ENCODE data around the gene IRF2BP2. TPM values are rescaled to one million over a fixed set of nuclear protein-coding genes. Genes with fewer than 3 reads are reported as not detected.

The IRF2BP2 gene
- total and polyA plus RNA-seq, 2 of the 13 experiments (the other 11 are each of a cell fraction or from before 2014, with no cell fraction given): 140 to 147 TPM

- TF ChIP-seq ZBTB40 (IDR thresholded peaks at IDR 0.05) (no peak), ZBTB40 (CRISPR knock-in tag; IDR thresholded peaks at IDR 0.05) (no peak), KDM2A (CRISPR knock-in tag; IDR thresholded peaks at IDR 0.05; ENCODE audit: borderline replicate concordance, low read depth) (no peak), AGO1 (IDR thresholded peaks at IDR 0.05; ENCODE audit: low read depth, low read length, poor library complexity, severe bottlenecking) (no peak), BATF2 (CRISPR knock-in tag; IDR thresholded peaks at IDR 0.05) (no peak), ZNF432 (CRISPR knock-in tag; IDR thresholded peaks at IDR 0.05; ENCODE audit: borderline replicate concordance) (no peak), ZNF704 (CRISPR knock-in tag; IDR thresholded peaks at IDR 0.05; ENCODE audit: borderline replicate concordance) (no peak), DMTF1 (CRISPR knock-in tag; IDR thresholded peaks at IDR 0.05) (no peak)
Measured at GRCh38 chr1:234647758-234648157, 37.8 kb upstream of the IRF2BP2 start (continued).

Data from HepG2 (cell line).